ENCODE results near the gene BCKDK. TPM values are rescaled to one million over a fixed set of nuclear protein-coding genes. Genes with fewer than 3 reads are reported as not detected.

BCKDK gene
- total and polyA plus RNA-seq, 2 of the 13 experiments (the other 11 are each of a cell fraction or from before 2014, with no cell fraction given): 24.9 to 42.6 TPM

GRCh38 chr16:31108794-31109558 lies 790 bp downstream of the BCKDK start:
- H3K79me2 ChIP-seq (ENCODE audit: insufficient read depth, low read length): peaks cover 12% of the 10 kb centered on the region
- peak overlapping the region; percentile 54 for H3K27ac ChIP-seq (ENCODE audit: extremely low read length, insufficient read depth, low read length)
- peaks cover 50% of the 10 kb centered on the region for H3K4me1 ChIP-seq (ENCODE audit: insufficient read depth, low read length)
- DNase-seq (ENCODE audit: low spot score): no peak
- WGBS (ENCODE audit: low lambda C conversion rate): 90% methylated on average over 40 of the region's 57 CpGs
- H2AFZ ChIP-seq (ENCODE audit: low read length): no peak overlapping the region
- BruUV-seq (replicated peaks): TSS peak; percentile 44
- no peak for ATAC-seq
- in situ Hi-C loops (cut with HindIII; ENCODE audit: extremely low pct_ligation_motif_present, low pct_unique_long_range_greater_than_20kb) (no loop called here), intact Hi-C loops (cut with micrococcal nuclease; ENCODE audit: unreplicated experiment) (loop anchor here (5.0 kb wide), 1 partner anchor 48 kb away; no protein-coding TSS in a partner anchor)
- H3K4me3 ChIP-seq (replicated peaks in 1 of 3; ENCODE audit: insufficient read depth in 1 of 3, low read depth in 2 of 3, low read length in 3 of 3): peak overlapping the region; percentile 87 to 100 (median 94)
- H3K27me3 ChIP-seq (ENCODE audit: control insufficient read depth in 1 of 2, insufficient read depth in 2 of 2, low read length in 2 of 2): no peaks in the 10 kb centered on the region
- FAIRE-seq: no peak
- peaks cover 20 to 35% of the 10 kb centered on the region in 2 experiments for H3K36me3 ChIP-seq (replicated peaks in 1 of 2; ENCODE audit: control insufficient read depth in 1 of 2, insufficient read depth in 2 of 2, low read length in 2 of 2)
- H3K9me3 ChIP-seq (ENCODE audit: low read length): no peaks in the 10 kb centered on the region
- H3K4me2 ChIP-seq (ENCODE audit: low read depth, low read length): peak overlapping the region; percentile 94
- H4K20me1 ChIP-seq (ENCODE audit: insufficient read depth, low read length): no peaks in the 10 kb centered on the region
- CTCF ChIA-PET (ENCODE audit: low intra/inter-chr PET ratio, low total read pairs): no interaction called here
- POLR2A ChIA-PET: interaction anchor here (1.3 to 3.7 kb wide), 2 partner anchors 9 to 33 kb away, joined by 4 to 17 read pairs; partner anchors contain the start of gene KAT8
- peak overlapping the region; percentile 90 for H3K9ac ChIP-seq (ENCODE audit: insufficient read depth, low read depth, low read length)
- TF ChIP-seq MTERF4 (CRISPR knock-in tag; IDR thresholded peaks at IDR 0.05) (no peak), ZNF24 (IDR thresholded peaks at IDR 0.05) (no peak), ZNF34 (CRISPR knock-in tag; IDR thresholded peaks at IDR 0.05; ENCODE audit: borderline replicate concordance) (no peak), ARNTL (CRISPR knock-in tag; IDR thresholded peaks at IDR 0.05) (no peak), ZNF598 (CRISPR knock-in tag; IDR thresholded peaks at IDR 0.05; ENCODE audit: borderline replicate concordance) (no peak), XBP1 (CRISPR knock-in tag; IDR thresholded peaks at IDR 0.05) (no peak), SP2 (CRISPR knock-in tag; IDR thresholded peaks at IDR 0.05) (peak; percentile 28; the same call in 1 of the 2 replicates), KLF15 (CRISPR knock-in tag; IDR thresholded peaks at IDR 0.05; ENCODE audit: borderline replicate concordance) (no peak), ZNF839 (CRISPR knock-in tag; IDR thresholded peaks at IDR 0.05; ENCODE audit: borderline replicate concordance) (no peak)
- TF ChIP-seq, protein P1, sequence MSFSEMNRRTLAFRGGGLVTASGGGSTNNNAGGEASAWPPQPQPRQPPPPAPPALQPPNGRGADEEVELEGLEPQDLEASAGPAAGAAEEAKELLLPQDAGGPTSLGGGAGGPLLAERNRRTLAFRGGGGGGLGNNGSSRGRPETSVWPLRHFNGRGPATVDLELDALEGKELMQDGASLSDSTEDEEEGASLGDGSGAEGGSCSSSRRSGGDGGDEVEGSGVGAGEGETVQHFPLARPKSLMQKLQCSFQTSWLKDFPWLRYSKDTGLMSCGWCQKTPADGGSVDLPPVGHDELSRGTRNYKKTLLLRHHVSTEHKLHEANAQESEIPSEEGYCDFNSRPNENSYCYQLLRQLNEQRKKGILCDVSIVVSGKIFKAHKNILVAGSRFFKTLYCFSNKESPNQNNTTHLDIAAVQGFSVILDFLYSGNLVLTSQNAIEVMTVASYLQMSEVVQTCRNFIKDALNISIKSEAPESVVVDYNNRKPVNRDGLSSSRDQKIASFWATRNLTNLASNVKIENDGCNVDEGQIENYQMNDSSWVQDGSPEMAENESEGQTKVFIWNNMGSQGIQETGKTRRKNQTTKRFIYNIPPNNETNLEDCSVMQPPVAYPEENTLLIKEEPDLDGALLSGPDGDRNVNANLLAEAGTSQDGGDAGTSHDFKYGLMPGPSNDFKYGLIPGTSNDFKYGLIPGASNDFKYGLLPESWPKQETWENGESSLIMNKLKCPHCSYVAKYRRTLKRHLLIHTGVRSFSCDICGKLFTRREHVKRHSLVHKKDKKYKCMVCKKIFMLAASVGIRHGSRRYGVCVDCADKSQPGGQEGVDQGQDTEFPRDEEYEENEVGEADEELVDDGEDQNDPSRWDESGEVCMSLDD (CRISPR knock-in tag; IDR thresholded peaks at IDR 0.05; ENCODE audit: borderline replicate concordance): no peak
- TF ChIP-seq, protein P2, sequence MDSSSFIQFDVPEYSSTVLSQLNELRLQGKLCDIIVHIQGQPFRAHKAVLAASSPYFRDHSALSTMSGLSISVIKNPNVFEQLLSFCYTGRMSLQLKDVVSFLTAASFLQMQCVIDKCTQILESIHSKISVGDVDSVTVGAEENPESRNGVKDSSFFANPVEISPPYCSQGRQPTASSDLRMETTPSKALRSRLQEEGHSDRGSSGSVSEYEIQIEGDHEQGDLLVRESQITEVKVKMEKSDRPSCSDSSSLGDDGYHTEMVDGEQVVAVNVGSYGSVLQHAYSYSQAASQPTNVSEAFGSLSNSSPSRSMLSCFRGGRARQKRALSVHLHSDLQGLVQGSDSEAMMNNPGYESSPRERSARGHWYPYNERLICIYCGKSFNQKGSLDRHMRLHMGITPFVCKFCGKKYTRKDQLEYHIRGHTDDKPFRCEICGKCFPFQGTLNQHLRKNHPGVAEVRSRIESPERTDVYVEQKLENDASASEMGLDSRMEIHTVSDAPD (CRISPR knock-in tag; IDR thresholded peaks at IDR 0.05): no peak
- TF ChIP-seq, protein P3, sequence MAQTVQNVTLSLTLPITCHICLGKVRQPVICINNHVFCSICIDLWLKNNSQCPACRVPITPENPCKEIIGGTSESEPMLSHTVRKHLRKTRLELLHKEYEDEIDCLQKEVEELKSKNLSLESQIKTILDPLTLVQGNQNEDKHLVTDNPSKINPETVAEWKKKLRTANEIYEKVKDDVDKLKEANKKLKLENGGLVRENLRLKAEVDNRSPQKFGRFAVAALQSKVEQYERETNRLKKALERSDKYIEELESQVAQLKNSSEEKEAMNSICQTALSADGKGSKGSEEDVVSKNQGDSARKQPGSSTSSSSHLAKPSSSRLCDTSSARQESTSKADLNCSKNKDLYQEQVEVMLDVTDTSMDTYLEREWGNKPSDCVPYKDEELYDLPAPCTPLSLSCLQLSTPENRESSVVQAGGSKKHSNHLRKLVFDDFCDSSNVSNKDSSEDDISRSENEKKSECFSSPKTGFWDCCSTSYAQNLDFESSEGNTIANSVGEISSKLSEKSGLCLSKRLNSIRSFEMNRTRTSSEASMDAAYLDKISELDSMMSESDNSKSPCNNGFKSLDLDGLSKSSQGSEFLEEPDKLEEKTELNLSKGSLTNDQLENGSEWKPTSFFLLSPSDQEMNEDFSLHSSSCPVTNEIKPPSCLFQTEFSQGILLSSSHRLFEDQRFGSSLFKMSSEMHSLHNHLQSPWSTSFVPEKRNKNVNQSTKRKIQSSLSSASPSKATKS (CRISPR knock-in tag; IDR thresholded peaks at IDR 0.05): no peak
